GM12892 (cell line): ENCODE results near the gene NYAP1.
"Not testable (repeated sequence)": the region's sequence is repeated elsewhere in the genome, so short reads cannot be mapped to it uniquely, and the experiment has no call there.

Source experiments
- DNase-seq: peaks from one replicate; pipeline ENCODE4 v3.0.0; 2011; ENCODE audit not compliant: insufficient read length
- FAIRE-seq: peaks from 2 replicates; lab custom pipeline; 2011; peaks lifted over from hg19 to GRCh38; lab: Jason Lieb, UNC
- POLR2A ChIP-seq: IDR thresholded peaks from 2 replicates; pipeline ENCODE4 v1.6.1; 2011; ENCODE audit warnings: low read depth, low read length, control low read depth
- POLR2AphosphoS5 ChIP-seq: IDR thresholded peaks from 2 replicates; pipeline ENCODE4 v1.6.1; 2011; ENCODE audit warnings: low read depth, low read length, control low read depth
- TAF1 ChIP-seq: IDR thresholded peaks from 2 replicates; pipeline ENCODE4 v1.6.1; 2011; ENCODE audit warnings: low read depth, mild to moderate bottlenecking, control low read depth, low read length, borderline replicate concordance

The NYAP1 gene

GRCh38 chr7:100489824-100490223 lies 6.1 kb downstream of the NYAP1 start:
- FAIRE-seq (no peak), DNase-seq (peak; percentile 88)
- TF ChIP-seq POLR2AphosphoS5 (no peak), TAF1 (no peak), POLR2A (no peak)

GRCh38 chr7:100490483-100491191 lies 6.9 kb downstream of the NYAP1 start:
- TF ChIP-seq POLR2A = no peak
- TF ChIP-seq TAF1 = no peak
- TF ChIP-seq POLR2AphosphoS5 = no peak
- FAIRE-seq = no peak
- no peak for DNase-seq

GRCh38 chr7:100491192-100491578 lies 7.5 kb downstream of the NYAP1 start:
- TF ChIP-seq POLR2AphosphoS5 (no peak), POLR2A (no peak), TAF1 (no peak)
- DNase-seq = no peak
- FAIRE-seq = no peak

- TF ChIP-seq POLR2AphosphoS5 (no peak), TAF1 (no peak), POLR2A (no peak)
- FAIRE-seq = no peak
- DNase-seq = no peak
Measured at GRCh38 chr7:100492738-100493475, 9.2 kb downstream of the NYAP1 start.

- peak; percentile 67 for DNase-seq
- FAIRE-seq = no peak
- no peak for TF ChIP-seq POLR2A
- no peak for TF ChIP-seq POLR2AphosphoS5
- TF ChIP-seq TAF1 = no peak
Measured at GRCh38 chr7:100493476-100494264, 9.9 kb downstream of the NYAP1 start.

GRCh38 chr7:100496509-100496908 lies 12.8 kb downstream of the NYAP1 start:
- DNase-seq (no peak), FAIRE-seq (no peak)
- TF ChIP-seq POLR2AphosphoS5 (no peak), POLR2A (no peak), TAF1 (no peak)

GRCh38 chr7:100500743-100501142 lies 17.0 kb downstream of the NYAP1 start:
- DNase-seq, FAIRE-seq: not testable (repeated sequence)

- DNase-seq, FAIRE-seq: not testable (repeated sequence)
Measured at GRCh38 chr7:100504031-100504430, 20.3 kb downstream of the NYAP1 start.

- no peak for DNase-seq
- TF ChIP-seq POLR2A (no peak), POLR2AphosphoS5 (no peak), TAF1 (no peak)
- no peak for FAIRE-seq
Measured at GRCh38 chr7:100504887-100505611, 21.3 kb downstream of the NYAP1 start.

- no peak for DNase-seq
- no peak for TF ChIP-seq POLR2A
- TF ChIP-seq POLR2AphosphoS5 = no peak
- no peak for TF ChIP-seq TAF1
- no peak for FAIRE-seq
Measured at GRCh38 chr7:100506356-100506923, 22.7 kb downstream of the NYAP1 start.

GRCh38 chr7:100509231-100509630 lies 25.5 kb downstream of the NYAP1 start:
- DNase-seq (no peak), FAIRE-seq (no peak)
- no peak for TF ChIP-seq POLR2AphosphoS5
- TF ChIP-seq POLR2A = no peak
- TF ChIP-seq TAF1 = no peak
